ENCODE results near the gene PTPRK. TPM values are rescaled to one million over a fixed set of nuclear protein-coding genes. Genes with fewer than 3 reads are reported as not detected.
"Not testable (repeated sequence)": the region's sequence is repeated elsewhere in the genome, so short reads cannot be mapped to it uniquely, and the experiment has no call there.

The PTPRK gene
- total and polyA plus RNA-seq, 12 donors = 3.2 to 22.4 (median 15.0) TPM

DNA sequence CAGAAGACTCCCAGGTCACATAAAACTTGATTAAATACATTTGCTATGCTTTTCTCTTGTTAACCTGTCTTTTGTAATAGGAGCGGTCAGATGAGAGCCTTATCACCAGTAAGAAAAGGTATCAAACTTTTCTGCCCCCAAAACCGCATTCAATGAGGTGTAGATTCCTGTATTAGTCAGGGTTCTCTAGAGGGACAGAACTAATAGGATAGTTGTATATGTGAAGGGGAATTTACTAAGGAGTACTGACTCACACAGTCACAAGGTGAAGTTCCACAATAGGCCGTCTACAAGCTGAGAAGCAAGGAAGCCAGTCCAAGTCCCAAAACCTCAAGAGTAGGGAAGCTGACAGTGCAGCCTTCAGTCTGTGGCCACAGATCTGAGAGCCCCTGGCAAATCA is 32.7 kb downstream of the PTPRK start:
- no peaks in the 10 kb centered on the region for H3K36me3 ChIP-seq (replicated peaks in 1 of 2)
- no peak overlapping the region for H3K27ac ChIP-seq
- TF ChIP-seq, protein P1, sequence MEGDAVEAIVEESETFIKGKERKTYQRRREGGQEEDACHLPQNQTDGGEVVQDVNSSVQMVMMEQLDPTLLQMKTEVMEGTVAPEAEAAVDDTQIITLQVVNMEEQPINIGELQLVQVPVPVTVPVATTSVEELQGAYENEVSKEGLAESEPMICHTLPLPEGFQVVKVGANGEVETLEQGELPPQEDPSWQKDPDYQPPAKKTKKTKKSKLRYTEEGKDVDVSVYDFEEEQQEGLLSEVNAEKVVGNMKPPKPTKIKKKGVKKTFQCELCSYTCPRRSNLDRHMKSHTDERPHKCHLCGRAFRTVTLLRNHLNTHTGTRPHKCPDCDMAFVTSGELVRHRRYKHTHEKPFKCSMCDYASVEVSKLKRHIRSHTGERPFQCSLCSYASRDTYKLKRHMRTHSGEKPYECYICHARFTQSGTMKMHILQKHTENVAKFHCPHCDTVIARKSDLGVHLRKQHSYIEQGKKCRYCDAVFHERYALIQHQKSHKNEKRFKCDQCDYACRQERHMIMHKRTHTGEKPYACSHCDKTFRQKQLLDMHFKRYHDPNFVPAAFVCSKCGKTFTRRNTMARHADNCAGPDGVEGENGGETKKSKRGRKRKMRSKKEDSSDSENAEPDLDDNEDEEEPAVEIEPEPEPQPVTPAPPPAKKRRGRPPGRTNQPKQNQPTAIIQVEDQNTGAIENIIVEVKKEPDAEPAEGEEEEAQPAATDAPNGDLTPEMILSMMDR (IDR thresholded peaks at IDR 0.05) = no peak
- TF ChIP-seq POLR2A (IDR thresholded peaks at IDR 0.05) = no peak
- WGBS, 4 donors = 86 to 92% (median 90%) methylated on average over 3 of the region's 3 CpGs
- H3K9me3 ChIP-seq (replicated peaks in 1 of 3) = peaks cover 0 to 6% (median 0%) of the 10 kb centered on the region in 3 donors
- no peaks in the 10 kb centered on the region for H3K4me1 ChIP-seq (replicated peaks in 1 of 2)
- H3K27me3 ChIP-seq = no peaks in the 10 kb centered on the region
- no peak overlapping the region for H3K4me3 ChIP-seq
- DNase-seq = no peak
- intact Hi-C loops (cut with DNase I) = no loop called here

DNA sequence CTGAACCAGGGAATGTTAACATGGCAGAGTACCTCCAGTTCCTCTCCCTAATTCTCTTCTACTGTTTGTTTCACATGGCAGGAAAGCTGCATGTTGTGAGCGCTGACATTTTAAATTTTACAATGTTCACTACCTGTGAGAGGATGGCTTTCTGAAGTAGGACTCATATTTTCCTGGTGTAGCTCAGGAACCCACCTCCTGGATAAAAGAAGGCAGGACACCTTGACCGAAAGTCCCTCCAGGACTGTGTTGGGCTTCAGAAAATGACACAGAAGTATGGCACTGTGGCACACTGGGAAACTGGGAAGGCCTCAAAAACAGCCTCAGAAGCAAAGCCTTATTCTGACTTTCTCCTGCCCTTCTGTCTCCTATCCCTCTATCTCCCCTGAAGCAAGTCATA is 33.3 kb downstream of the PTPRK start:
- 90 to 100% (median 96%) methylated on average over 2 of the region's 2 CpGs for WGBS, 4 donors
- TF ChIP-seq, protein P1 (IDR thresholded peaks at IDR 0.05) = no peak
- TF ChIP-seq POLR2A (IDR thresholded peaks at IDR 0.05) = no peak
- intact Hi-C loops (cut with DNase I) = no loop called here
- Histone ChIP-seq H3K27ac (no peak overlapping the region), H3K9me3 (replicated peaks in 1 of 3) (peaks cover 0 to 6% (median 0%) of the 10 kb centered on the region in 3 donors), H3K4me1 (replicated peaks in 1 of 2) (no peaks in the 10 kb centered on the region), H3K27me3 (no peaks in the 10 kb centered on the region), H3K4me3 (no peak overlapping the region), H3K36me3 (replicated peaks in 1 of 2) (no peaks in the 10 kb centered on the region)
- DNase-seq = no peak

DNA sequence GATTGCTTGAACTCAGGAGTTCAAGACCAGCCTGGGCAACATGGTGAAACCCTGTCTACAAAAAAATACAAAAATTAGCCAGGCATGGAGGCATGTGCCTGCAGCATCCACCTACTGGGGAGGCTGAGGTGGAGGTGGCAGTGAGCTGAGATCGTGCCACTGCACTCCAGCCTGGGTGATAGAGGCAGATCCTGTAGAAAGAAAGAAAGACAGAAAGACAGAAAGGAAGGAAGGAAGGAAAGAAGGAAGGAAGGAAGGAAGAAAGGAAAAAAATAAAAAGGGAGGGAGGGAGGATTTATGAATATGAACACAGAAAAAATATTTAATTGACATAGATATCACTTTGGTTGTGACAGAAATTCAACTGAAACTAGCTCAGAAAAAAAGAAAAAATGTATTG is 33.8 kb downstream of the PTPRK start:
- H3K27ac ChIP-seq; H3K9me3 ChIP-seq (replicated peaks in 1 of 3); intact Hi-C loops (cut with DNase I); DNase-seq; H3K27me3 ChIP-seq; H3K4me1 ChIP-seq (replicated peaks in 1 of 2); H3K4me3 ChIP-seq; H3K36me3 ChIP-seq (replicated peaks in 1 of 2): not testable (repeated sequence)
- 75 to 93% (median 87%) methylated on average over 1 of the region's 1 CpG for WGBS, 4 donors

DNA sequence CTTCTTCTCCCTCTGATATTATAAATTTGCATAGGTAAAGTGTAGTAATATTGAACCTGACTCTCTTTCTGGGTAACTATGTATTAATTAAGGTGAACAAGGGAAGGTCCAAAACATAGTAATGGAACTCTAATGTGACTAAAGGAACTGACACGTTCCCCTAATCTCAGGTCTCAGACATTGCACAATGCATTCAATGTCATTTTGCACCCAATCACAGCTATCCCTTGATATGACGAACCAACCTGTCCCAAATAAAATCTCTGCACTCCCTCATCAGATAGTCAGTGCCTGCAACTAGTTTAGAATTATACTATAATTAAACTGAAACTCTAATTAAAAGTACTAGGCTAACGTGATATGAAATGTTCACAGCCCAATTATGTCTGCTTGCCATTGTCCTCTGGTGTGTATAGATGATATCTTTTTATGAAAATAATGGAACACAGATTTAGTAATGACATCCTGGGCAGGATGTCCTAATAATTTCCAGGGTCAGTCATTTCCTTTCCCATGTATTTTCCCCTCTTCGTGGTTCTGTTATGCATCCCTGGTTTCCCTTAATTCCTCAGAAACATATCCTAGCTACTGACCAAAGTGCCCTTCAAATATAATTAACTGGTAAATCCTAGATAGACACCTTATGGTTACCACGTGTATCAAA is 36.8 kb downstream of the PTPRK start:
- Histone ChIP-seq H3K9me3 (replicated peaks in 1 of 3) (peaks cover 0 to 6% (median 0%) of the 10 kb centered on the region in 3 donors), H3K4me3 (no peak overlapping the region), H3K27ac (no peak overlapping the region), H3K27me3 (no peaks in the 10 kb centered on the region), H3K36me3 (replicated peaks in 1 of 2) (no peaks in the 10 kb centered on the region), H3K4me1 (replicated peaks in 1 of 2) (no peaks in the 10 kb centered on the region)
- intact Hi-C loops (cut with DNase I) = no loop called here
- no peak for DNase-seq
- WGBS, 4 donors = 60 to 73% (median 66%) methylated on average over 5 of the region's 5 CpGs
- TF ChIP-seq POLR2A (IDR thresholded peaks at IDR 0.05) = no peak

DNA sequence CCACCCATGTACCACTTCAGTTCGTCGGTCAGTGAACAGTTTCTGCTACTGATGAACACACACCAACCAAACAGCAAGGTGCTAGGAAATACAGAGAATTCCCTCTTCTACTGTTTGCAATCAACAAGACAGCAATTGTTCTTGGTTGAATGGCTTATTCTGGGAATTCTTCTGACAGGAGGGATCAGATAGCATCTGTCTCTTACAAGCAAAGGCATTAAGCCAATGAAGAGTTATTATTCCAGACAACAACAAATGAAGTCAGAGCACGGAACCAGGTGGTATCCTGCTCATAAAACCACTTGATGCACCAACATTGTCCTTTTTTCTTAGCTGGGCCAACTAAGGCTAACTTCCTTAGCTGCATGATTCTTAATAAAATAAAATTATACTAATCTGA is 37.8 kb downstream of the PTPRK start:
- Histone ChIP-seq H3K4me1 (replicated peaks in 1 of 2) (no peaks in the 10 kb centered on the region), H3K36me3 (replicated peaks in 1 of 2) (no peaks in the 10 kb centered on the region), H3K27ac (no peak overlapping the region), H3K9me3 (replicated peaks in 1 of 3) (peaks cover 0 to 6% (median 0%) of the 10 kb centered on the region in 3 donors), H3K4me3 (no peak overlapping the region), H3K27me3 (no peaks in the 10 kb centered on the region)
- DNase-seq = no peak
- intact Hi-C loops (cut with DNase I) = no loop called here
- WGBS, 4 donors = 81 to 93% (median 90%) methylated on average over 3 of the region's 3 CpGs
- no peak for TF ChIP-seq POLR2A (IDR thresholded peaks at IDR 0.05)
- TF ChIP-seq, protein P1 (IDR thresholded peaks at IDR 0.05) = no peak
